ENCODE measurements around the gene NISCH. TPM values are rescaled to one million over a fixed set of nuclear protein-coding genes. Genes with fewer than 3 reads are reported as not detected.

The NISCH gene
- total RNA-seq, 1 experiment from 2014 or later, result 72.8 TPM

- H3K4me3 ChIP-seq (replicated peaks in 1 of 2; ENCODE audit: low read depth in 1 of 2, low read length in 2 of 2), result no peak overlapping the region
- H4K20me1 ChIP-seq (ENCODE audit: insufficient read depth), result no peaks in the 10 kb centered on the region
- ChIA-PET RAD21 (ENCODE audit: low non-redundant PET in 1 of 2, low total read pairs in 2 of 2, uncharacterized antibody in 2 of 2, unreplicated experiment in 2 of 2) (interaction anchor here in 1 of 2 experiments (1.0 kb wide), 1 partner anchor 220 kb away, joined by 3 read pairs; the partner anchor contains the start of gene TLR9), POLR2A (no interaction called here), CTCF (interaction anchor here (0.7 to 2.0 kb wide), 7 partner anchors 14 to 208 kb away, joined by 3 to 13 read pairs (median 3); partner anchors contain the start of gene TWF2)
- no peaks in the 10 kb centered on the region for H3K27me3 ChIP-seq (ENCODE audit: insufficient read depth, low read length)
- H3K9me2 ChIP-seq (ENCODE audit: insufficient read depth), result no peaks in the 10 kb centered on the region
- no peak overlapping the region for H3K27ac ChIP-seq (ENCODE audit: low read depth, low read length)
- H3K36me3 ChIP-seq (ENCODE audit: control insufficient read depth in 1 of 2, insufficient read depth in 2 of 2, low read length in 2 of 2), result no peaks in the 10 kb centered on the region
- H3K9ac ChIP-seq (ENCODE audit: low read length), result no peak overlapping the region
- DNase-seq (ENCODE audit: low read depth, low spot score) (no peak), ATAC-seq (no peak)
- TF ChIP-seq CBX3 (IDR thresholded peaks at IDR 0.05; ENCODE audit: low read depth), result no peak
- TF ChIP-seq REST (IDR thresholded peaks at IDR 0.05; ENCODE audit: low read depth), result no peak
- no peak for TF ChIP-seq CEBPB (IDR thresholded peaks at IDR 0.05; ENCODE audit: low read depth)
- TF ChIP-seq TCF7L2 (IDR thresholded peaks at IDR 0.05; ENCODE audit: borderline replicate concordance, extremely low read depth, insufficient read depth, insufficient read length), result no peak
- no peak for TF ChIP-seq ATF3 (IDR thresholded peaks at IDR 0.05)
- TF ChIP-seq JUND (IDR thresholded peaks at IDR 0.05), result no peak
- no peak for TF ChIP-seq POLR2A (IDR thresholded peaks at IDR 0.05; ENCODE audit: borderline replicate concordance, extremely low read depth, insufficient read depth, insufficient read length)
- no peak for TF ChIP-seq ZNF274 (IDR thresholded peaks at IDR 0.05; ENCODE audit: low read depth, low read length)
- TF ChIP-seq SP1 (IDR thresholded peaks at IDR 0.05; ENCODE audit: low read depth), result no peak
- TF ChIP-seq SRF (IDR thresholded peaks at IDR 0.05; ENCODE audit: low read depth), result no peak
- intact Hi-C loops (cut with micrococcal nuclease), result loop anchor here (5.0 kb wide), 1 partner anchor 154 kb away; no protein-coding TSS in a partner anchor
- H3K4me1 ChIP-seq (ENCODE audit: control insufficient read depth in 1 of 2, insufficient read depth in 2 of 2, low read length in 2 of 2), result peaks cover 16 to 32% of the 10 kb centered on the region in 2 experiments
- H3K9me3 ChIP-seq (ENCODE audit: control insufficient read depth in 1 of 2, insufficient read depth in 1 of 2, low read depth in 1 of 2, low read length in 2 of 2), result no peaks in the 10 kb centered on the region
- no peak overlapping the region for H3K4me2 ChIP-seq (ENCODE audit: low read length)
- no peaks in the 10 kb centered on the region for H3K79me2 ChIP-seq (ENCODE audit: insufficient read depth, low read length)
- no peak overlapping the region for H2AFZ ChIP-seq (ENCODE audit: low read depth, low read length, poor library complexity, severe bottlenecking)
- BruUV-seq (replicated peaks), result no TSS peak
These were observed 9.4 kb upstream of the NISCH start for GRCh38 chr3:52446042-52446441.

Measured in HCT116 (cell line).